GM10266 (cell line): ENCODE results near the gene COX19.
"Not testable (repeated sequence)": the region's sequence is repeated elsewhere in the genome, so short reads cannot be mapped to it uniquely, and the experiment has no call there.

Experiments used
- DNase-seq: peaks from one replicate; pipeline ENCODE4 v3.0.0; 2012; ENCODE audit errors: extremely low spot score
- TF ChIP-seq, protein P1 (sequence below): IDR thresholded peaks from 2 replicates; pipeline ENCODE4 v1.5.1; 2012; ENCODE audit warnings: mild to moderate bottlenecking, low read depth; ENCODE audit not compliant: control insufficient read depth, insufficient read depth; ENCODE audit errors: missing control alignments

COX19 gene

DNA sequence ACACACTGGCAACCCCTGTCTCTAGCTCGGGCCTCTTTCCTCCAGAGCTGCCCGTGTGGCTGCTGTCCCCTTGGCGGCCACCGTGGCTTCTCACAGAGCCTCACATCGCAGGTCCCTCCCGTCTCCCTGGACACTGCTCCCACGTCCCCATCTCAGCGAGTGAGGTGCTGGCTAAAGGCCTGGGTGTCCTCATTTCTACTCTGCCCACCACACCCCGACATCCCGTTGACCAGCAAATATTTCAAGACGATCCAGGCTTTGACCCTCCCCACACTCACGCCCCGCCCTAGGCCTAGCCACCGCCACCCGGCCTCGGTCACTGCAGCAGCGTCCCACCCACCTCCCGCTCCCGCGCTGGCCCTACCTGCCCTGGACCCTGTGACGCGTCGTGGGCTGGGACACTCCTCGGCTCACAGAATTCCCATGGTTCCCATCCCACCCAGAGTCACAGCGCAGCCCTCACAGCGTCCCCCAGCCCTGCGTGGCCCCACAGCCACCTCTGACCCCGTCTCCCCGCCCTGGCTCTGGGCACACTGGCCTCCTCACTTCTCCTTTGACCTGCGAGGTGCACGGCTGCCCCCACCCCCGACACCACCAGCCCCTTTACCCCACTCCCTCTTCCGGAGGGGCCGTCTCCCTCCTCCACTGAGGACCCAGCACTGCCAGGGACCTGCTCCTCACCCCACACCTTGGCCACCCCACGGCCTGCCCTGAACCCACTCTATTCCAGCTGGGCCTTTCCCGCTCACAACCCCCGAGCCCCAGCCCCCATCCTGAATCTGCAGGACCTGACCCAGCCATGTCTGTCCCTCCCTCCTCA is 27.7 kb downstream of the COX19 start:
- TF ChIP-seq, protein P1, sequence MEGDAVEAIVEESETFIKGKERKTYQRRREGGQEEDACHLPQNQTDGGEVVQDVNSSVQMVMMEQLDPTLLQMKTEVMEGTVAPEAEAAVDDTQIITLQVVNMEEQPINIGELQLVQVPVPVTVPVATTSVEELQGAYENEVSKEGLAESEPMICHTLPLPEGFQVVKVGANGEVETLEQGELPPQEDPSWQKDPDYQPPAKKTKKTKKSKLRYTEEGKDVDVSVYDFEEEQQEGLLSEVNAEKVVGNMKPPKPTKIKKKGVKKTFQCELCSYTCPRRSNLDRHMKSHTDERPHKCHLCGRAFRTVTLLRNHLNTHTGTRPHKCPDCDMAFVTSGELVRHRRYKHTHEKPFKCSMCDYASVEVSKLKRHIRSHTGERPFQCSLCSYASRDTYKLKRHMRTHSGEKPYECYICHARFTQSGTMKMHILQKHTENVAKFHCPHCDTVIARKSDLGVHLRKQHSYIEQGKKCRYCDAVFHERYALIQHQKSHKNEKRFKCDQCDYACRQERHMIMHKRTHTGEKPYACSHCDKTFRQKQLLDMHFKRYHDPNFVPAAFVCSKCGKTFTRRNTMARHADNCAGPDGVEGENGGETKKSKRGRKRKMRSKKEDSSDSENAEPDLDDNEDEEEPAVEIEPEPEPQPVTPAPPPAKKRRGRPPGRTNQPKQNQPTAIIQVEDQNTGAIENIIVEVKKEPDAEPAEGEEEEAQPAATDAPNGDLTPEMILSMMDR = no peak
- DNase-seq = no peak

DNA sequence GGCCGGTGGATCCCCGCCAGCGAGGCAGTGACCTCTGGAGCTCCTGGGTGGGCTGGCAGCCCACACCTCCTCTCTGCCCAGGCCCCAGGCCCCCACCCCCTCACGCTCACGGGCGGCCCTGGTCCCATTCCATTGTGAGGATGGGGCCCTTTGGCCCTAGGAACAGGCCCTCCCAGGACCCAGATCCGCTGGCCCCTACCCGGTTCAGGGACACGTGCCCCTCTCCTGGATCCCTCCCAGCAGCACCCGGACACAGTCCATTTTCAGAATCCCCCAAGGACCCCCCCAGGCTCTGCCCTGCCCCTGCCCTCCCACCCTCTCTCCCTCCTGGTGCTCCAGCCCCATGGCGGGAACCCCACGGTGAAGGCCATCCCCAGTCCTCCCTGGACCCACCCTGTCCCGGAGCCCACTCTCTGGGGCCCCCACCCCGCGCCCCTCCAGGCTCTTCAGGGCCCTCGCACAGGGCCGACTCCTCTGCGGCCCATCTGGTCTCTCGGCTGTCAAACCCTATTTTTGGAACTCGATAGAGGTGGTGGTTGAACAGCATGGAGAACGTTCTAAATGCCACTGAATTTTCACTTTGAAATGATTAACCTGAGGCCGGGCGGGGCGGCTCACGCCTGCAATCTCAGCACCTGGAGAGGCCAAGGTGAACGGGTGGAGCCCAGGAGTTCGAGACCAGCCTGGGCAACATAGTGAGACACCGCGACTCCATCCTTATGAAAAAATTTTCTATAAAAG is 28.9 kb downstream of the COX19 start:
- TF ChIP-seq, protein P1 = no peak
- DNase-seq = no peak

DNA sequence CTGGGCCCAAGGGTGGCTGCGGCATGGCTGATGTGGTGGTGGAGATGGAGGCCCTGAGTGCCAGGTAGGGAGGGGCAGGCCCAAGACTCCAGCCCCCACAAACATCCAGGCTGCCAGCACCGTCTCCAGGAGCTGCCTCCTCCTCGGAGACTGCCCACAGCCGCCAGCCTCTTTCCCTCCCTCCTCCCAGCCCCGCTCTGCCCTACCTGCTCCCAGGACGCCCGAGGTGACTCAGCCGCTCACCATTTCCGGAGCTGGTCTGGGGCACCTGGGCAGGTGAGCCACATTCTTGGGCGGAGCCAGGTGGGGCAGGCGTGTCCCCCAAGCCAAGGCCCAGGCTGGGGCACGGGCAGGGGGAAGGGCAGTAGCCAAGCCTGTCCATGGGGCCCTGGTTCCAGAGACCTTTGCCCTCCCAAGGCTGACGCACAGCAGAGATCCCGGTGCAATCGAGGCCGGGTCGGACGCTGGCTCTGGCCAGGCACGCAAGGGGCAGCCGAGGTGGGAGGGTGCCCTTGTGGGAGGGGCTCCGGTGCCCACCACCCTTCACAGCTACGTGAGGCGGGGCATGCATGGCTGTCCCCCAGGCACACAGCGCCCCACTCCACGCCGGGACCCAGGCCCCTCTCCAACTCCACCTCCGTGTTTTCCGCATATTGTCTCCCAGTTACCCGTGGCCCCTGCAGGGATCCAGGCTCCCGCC is 29.6 kb downstream of the COX19 start:
- no peak for DNase-seq
- TF ChIP-seq, protein P1 = no peak

DNA sequence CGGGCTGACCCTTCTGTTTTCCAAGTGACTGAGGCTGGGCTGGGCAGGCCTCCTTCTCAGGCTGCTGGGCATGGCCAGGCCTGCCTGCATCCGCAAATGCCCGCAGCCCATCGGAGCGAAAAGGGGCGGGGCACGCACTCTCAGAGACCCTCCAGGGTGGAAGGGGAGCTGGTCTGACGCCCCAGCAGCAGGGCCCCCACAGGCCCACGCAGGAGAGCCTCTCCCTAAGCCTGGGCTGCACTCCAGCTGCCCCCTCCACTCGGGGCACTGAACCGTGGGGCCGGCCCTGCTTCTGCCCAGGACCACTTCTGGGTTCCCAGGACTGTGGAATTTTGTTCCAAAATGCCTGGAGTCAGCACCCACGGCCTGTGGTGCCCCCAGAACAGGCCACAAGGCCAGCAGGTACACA is 30.2 kb downstream of the COX19 start:
- TF ChIP-seq, protein P1 = no peak
- DNase-seq = no peak

DNA sequence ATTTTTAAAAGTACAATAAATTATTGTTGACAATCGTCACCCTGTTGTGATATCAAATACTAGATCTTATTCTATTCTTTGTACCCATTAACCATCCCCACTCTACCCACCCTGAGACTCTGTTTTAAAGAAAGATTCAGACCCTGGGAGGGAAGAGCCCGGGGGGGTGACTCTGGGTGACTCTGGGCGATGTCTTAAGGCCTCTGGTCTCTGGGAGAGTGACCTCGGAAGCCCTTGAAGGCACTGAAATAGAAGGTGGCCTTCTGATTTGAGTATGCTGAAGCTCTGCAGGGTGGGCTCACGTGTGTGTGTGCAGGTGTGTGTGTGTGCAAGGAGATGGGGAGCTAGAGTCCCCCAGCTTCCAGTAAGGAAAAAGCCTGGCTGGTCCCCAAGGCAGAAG is 30.6 kb downstream of the COX19 start:
- DNase-seq = no peak
- TF ChIP-seq, protein P1 = no peak

DNA sequence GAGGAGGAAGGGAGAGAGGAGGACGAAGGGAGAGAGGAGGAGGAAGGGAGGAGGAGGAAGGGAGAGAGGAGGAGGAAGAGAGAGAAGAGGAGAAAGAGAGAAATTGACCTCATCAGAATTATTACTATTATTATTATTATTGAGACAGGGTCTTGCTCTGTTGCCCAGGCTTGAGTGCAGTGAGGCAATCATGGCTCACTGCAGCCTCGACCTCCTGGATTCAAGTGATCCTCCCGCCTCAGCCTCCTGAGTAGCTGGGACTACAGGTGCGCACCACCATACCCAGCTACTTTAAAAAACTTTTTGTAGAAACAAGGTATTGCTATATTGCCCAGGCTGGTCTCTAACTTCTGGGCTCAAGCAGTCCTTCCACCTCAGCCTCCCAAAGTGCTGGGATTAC is 31.6 kb downstream of the COX19 start:
- not testable (repeated sequence) for DNase-seq

DNA sequence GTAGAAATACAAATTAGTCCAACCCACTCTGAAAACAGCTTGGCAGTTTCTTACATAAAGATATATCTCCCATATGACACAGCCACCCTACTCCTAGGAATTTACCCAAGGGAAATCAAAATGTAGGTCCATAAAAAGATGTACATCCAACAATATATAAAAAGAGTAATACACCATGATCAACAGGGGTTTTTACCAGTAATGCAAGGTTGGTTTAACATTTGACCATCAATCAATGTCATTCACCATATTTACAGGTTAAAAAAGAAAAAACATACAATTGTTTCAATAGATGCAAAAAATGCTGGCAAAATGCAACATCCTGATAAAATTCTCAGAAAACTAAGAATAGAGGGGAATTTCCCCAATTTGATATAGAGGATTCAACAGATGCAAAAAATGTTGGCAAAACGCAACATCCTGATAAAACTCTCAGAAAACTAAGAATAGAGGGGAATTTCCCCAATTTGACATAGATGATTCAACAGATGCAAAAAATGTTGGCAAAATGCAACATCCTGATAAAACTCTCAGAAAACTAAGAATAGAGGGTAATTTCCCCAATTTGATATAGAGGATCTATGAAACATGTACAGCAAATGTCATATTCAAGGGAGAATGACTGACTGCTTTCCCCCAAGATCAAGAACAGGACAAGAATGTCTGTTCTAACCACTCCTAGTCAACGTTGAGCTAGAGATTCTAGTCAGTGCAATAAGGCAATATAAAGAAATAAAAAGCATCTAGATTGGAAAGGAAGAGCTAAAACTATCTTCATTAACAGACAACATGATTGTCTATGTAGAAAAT is 34.5 kb downstream of the COX19 start:
- no peak for DNase-seq
- TF ChIP-seq, protein P1 = no peak
